Spleen (tissue), 11 donors: ENCODE results near the gene DDIT4. TPM values are rescaled to one million over a fixed set of nuclear protein-coding genes. Genes with fewer than 3 reads are reported as not detected.

Experiments
- DNase-seq: peaks from one replicate; pipeline ENCODE4 v3.0.0-alpha.2; 2020
- H3K27ac ChIP-seq, 8 donors: fragments of 200-600 bp; sonication (generic) in 7 of 8; 1 replicate in 4 of 8; 2 replicates in 4 of 8; pipeline versions ENCODE4 v1.5.0 to v1.8.0; 2016 to 2021; ENCODE audit warnings: inconsistent platforms in 4 of 8, mild to moderate bottlenecking in 4 of 8, moderate library complexity in 1 of 8
- H3K27me3 ChIP-seq, 7 donors: fragments of 200-600 bp; sonication (generic) in 6 of 7; replicated peaks in 1 of 7; 1 replicate in 4 of 7; 2 replicates in 3 of 7; pipeline versions ENCODE4 v1.5.0 to v1.8.0; 2016 to 2021; ENCODE audit warnings: inconsistent platforms in 3 of 7, mild to moderate bottlenecking in 1 of 7
- H3K36me3 ChIP-seq, 6 donors: fragments of 200-600 bp; sonication (generic) in 5 of 6; 1 replicate in 4 of 6; 2 replicates in 2 of 6; pipeline versions ENCODE4 v1.5.0 to v1.8.0; 2016 to 2021; ENCODE audit warnings: inconsistent platforms in 2 of 6
- H3K4me1 ChIP-seq, 6 donors: fragments of 200-600 bp; sonication (generic) in 5 of 6; 1 replicate in 3 of 6; 2 replicates in 3 of 6; pipeline versions ENCODE4 v1.5.0 to v1.8.0; 2016 to 2021; ENCODE audit warnings: inconsistent platforms in 3 of 6
- H3K4me3 ChIP-seq, 8 donors: fragments of 200-600 bp; sonication (generic) in 7 of 8; 1 replicate in 4 of 8; 2 replicates in 4 of 8; pipeline versions ENCODE4 v1.5.0 to v1.8.0; 2016 to 2021; ENCODE audit warnings: inconsistent platforms in 4 of 8, mild to moderate bottlenecking in 4 of 8, moderate library complexity in 2 of 8
- H3K9me3 ChIP-seq, 8 donors: fragments of 200-600 bp; sonication (generic) in 7 of 8; 1 replicate in 4 of 8; 2 replicates in 4 of 8; pipeline versions ENCODE4 v1.5.0 to v1.8.0; 2016 to 2021; ENCODE audit warnings: inconsistent platforms in 4 of 8
- CTCF ChIP-seq, 11 experiments: fragments of 200-600 bp in 7 of 11; fragments of 450-650 bp in 4 of 11; sonication (generic) in 4 of 11; IDR thresholded peaks in 8 of 11; conservative IDR thresholded peaks in 3 of 11; 1 replicate in 7 of 11; 2 replicates in 4 of 11; pipeline versions ENCODE4 v1.4.0 to v1.8.0; 2016 to 2021; ENCODE audit warnings: antibody characterized with exemption in 11 of 11, inconsistent platforms in 4 of 11, mild to moderate bottlenecking in 1 of 11
- POLR2A ChIP-seq, 3 donors: fragments of 450-650 bp; IDR thresholded peaks; one replicate each; pipeline ENCODE4 v1.5.1; 2017; ENCODE audit warnings: antibody characterized with exemption in 3 of 3, mild to moderate bottlenecking in 1 of 3
- POLR2AphosphoS5 ChIP-seq, 3 donors: sonication (generic); formaldehyde crosslinking; IDR thresholded peaks; one replicate each; pipeline ENCODE4 v1.5.1; 2017; ENCODE audit warnings: antibody characterized with exemption in 3 of 3
- WGBS, 5 donors: extraction: QIAGEN DNeasy Blood & Tissue Kit in 3 of 5; methylation state at CpG; one replicate each; pipeline versions ENCODE4 v1.1.5 to v1.1.7; 2013 to 2018; 5-methylcytosine and 5-hydroxymethylcytosine counted together
- intact Hi-C: fragments of 100-400 bp; cut with DNase I; formaldehyde crosslinking; loops from one replicate; pipeline ENCODE4 v1.15.0; 2023; ENCODE audit warnings: low total_unique reads
- polyA plus RNA-seq, 3 donors: library from polyadenylated mRNA; stranded (reverse); fragments of 200-250 nt; gene quantifications; one replicate each; pipeline ENCODE4 v1.2.1, GENCODE V29; 2013
- total RNA-seq, 7 donors: library from RNA; depleted of rRNA in 3 of 7; stranded (reverse); fragments of >200 nt in 3 of 7; fragmentation: NEBNext Ultra II Directional in 4 of 7; extraction: Animal tissue kit (Norgen Biotek cat#: 25700) in 4 of 7; gene quantifications; one replicate each; pipeline versions ENCODE4 v1.1.0 to v1.2.1, GENCODE V29; 2016 to 2021
- donor health status: healthy with polysubstance abuse.
- donor health status: DM: no; HTN: no; CAD: no; lungs with moderate emphysema.
- donor health status: DM: no; HTN: no; CAD: no.
- donor health status: Bipolar disorder and iron deficiency.
- donor health status: healthy.
- donor health status: DM: no; HTN: no; CAD: no.
- donor health status: DM: yes; HTN: yes; CAD: no.

Gene DDIT4
- total and polyA plus RNA-seq, 10 donors: 99.3 to 308 (median 228) TPM

DNA sequence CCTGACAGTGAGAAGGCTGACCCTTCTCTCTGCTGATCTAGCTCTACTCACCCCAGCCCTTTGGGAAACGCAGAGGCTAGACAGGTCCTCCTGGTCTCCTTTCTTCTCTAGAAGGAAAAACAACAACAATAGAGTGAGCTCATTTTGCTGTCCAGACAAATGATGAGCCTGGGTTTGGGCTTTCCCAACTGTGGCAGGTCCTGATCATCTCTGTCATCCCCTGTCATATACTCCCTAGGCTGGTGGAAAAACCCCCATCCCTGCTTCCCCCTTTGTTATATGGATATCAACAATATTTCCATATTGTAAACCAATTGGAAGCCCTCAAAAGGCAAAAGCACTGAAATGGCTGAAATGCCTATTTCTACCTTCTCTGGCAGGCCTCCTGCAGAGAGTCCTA lies 9.2 kb upstream of the DDIT4 start:
- peaks cover 21 to 65% (median 44%) of the 10 kb centered on the region in 6 donors for H3K4me1 ChIP-seq
- DNase-seq: no peak
- no peak for TF ChIP-seq POLR2AphosphoS5 (IDR thresholded peaks at IDR 0.05)
- no peak for TF ChIP-seq CTCF (IDR thresholded peaks at IDR 0.05 in 8 of 11, conservative IDR thresholded peaks at IDR 0.05 in 3 of 11)
- TF ChIP-seq POLR2A (IDR thresholded peaks at IDR 0.05): no peak
- 96 to 100% (median 100%) methylated on average over 1 of the region's 1 CpG for WGBS, 5 donors
- H3K27ac ChIP-seq: peak overlapping the region in 4 of 8 donors; percentile 36 to 93 (median 48)
- H3K36me3 ChIP-seq: no peaks in the 10 kb centered on the region
- H3K4me3 ChIP-seq: no peak overlapping the region
- no peaks in the 10 kb centered on the region for H3K27me3 ChIP-seq
- H3K9me3 ChIP-seq: no peaks in the 10 kb centered on the region
- intact Hi-C loops: no loop called here

GRCh38 chr10:72265508-72265907 lies 8.2 kb upstream of the DDIT4 start:
- intact Hi-C loops: no loop called here
- 89 to 97% (median 92%) methylated on average over 6 of the region's 6 CpGs for WGBS, 5 donors
- no peak for TF ChIP-seq POLR2AphosphoS5 (IDR thresholded peaks at IDR 0.05)
- no peak for TF ChIP-seq CTCF (IDR thresholded peaks at IDR 0.05 in 8 of 11, conservative IDR thresholded peaks at IDR 0.05 in 3 of 11)
- TF ChIP-seq POLR2A (IDR thresholded peaks at IDR 0.05): no peak
- H3K4me3 ChIP-seq: no peak overlapping the region
- peak overlapping the region in 2 of 8 donors; percentile 3 to 30 for H3K27ac ChIP-seq
- H3K36me3 ChIP-seq: no peaks in the 10 kb centered on the region
- H3K9me3 ChIP-seq: no peaks in the 10 kb centered on the region
- H3K27me3 ChIP-seq: no peaks in the 10 kb centered on the region
- peaks cover 11 to 61% (median 35%) of the 10 kb centered on the region in 6 donors for H3K4me1 ChIP-seq
- DNase-seq: no peak

- no peak overlapping the region for H3K4me3 ChIP-seq
- DNase-seq: no peak
- TF ChIP-seq POLR2AphosphoS5 (IDR thresholded peaks at IDR 0.05): no peak
- no peak for TF ChIP-seq POLR2A (IDR thresholded peaks at IDR 0.05)
- no peak for TF ChIP-seq CTCF (IDR thresholded peaks at IDR 0.05 in 8 of 11, conservative IDR thresholded peaks at IDR 0.05 in 3 of 11)
- H3K36me3 ChIP-seq: no peaks in the 10 kb centered on the region
- H3K9me3 ChIP-seq: no peaks in the 10 kb centered on the region
- H3K27ac ChIP-seq: peak overlapping the region in 2 of 8 donors; percentile 3 to 30
- intact Hi-C loops: no loop called here
- peaks cover 9 to 61% (median 29%) of the 10 kb centered on the region in 6 donors for H3K4me1 ChIP-seq
- no peaks in the 10 kb centered on the region for H3K27me3 ChIP-seq
- 86 to 96% (median 93%) methylated on average over 11 of the region's 11 CpGs for WGBS, 5 donors
These were observed 7.5 kb upstream of the DDIT4 start for GRCh38 chr10:72265990-72266865.

- no peaks in the 10 kb centered on the region for H3K36me3 ChIP-seq
- H3K9me3 ChIP-seq: no peaks in the 10 kb centered on the region
- no peak for DNase-seq
- WGBS, 5 donors: 86 to 93% (median 87%) methylated on average over 6 of the region's 6 CpGs
- no peaks in the 10 kb centered on the region for H3K27me3 ChIP-seq
- peaks cover 4 to 58% (median 25%) of the 10 kb centered on the region in 6 donors for H3K4me1 ChIP-seq
- H3K27ac ChIP-seq: no peak overlapping the region
- TF ChIP-seq POLR2A (IDR thresholded peaks at IDR 0.05) (no peak), CTCF (IDR thresholded peaks at IDR 0.05 in 8 of 11, conservative IDR thresholded peaks at IDR 0.05 in 3 of 11) (no peak), POLR2AphosphoS5 (IDR thresholded peaks at IDR 0.05) (no peak)
- intact Hi-C loops: no loop called here
- no peak overlapping the region for H3K4me3 ChIP-seq
These were observed 6.3 kb upstream of the DDIT4 start for GRCh38 chr10:72267381-72267780.
